HL-60 (cell line): ENCODE data around the gene LMF2.

ENCODE experiments used
- CTCF ChIP-seq: IDR thresholded peaks from one replicate; pipeline ENCODE4 v1.5.1; 2011; ENCODE audit warnings: low read length, control low read depth, inconsistent platforms; ENCODE audit not compliant: insufficient read depth
- POLR2AphosphoS5 ChIP-seq: IDR thresholded peaks from 2 replicates; pipeline ENCODE4 v1.6.1; 2012; ENCODE audit warnings: low read depth

DNA sequence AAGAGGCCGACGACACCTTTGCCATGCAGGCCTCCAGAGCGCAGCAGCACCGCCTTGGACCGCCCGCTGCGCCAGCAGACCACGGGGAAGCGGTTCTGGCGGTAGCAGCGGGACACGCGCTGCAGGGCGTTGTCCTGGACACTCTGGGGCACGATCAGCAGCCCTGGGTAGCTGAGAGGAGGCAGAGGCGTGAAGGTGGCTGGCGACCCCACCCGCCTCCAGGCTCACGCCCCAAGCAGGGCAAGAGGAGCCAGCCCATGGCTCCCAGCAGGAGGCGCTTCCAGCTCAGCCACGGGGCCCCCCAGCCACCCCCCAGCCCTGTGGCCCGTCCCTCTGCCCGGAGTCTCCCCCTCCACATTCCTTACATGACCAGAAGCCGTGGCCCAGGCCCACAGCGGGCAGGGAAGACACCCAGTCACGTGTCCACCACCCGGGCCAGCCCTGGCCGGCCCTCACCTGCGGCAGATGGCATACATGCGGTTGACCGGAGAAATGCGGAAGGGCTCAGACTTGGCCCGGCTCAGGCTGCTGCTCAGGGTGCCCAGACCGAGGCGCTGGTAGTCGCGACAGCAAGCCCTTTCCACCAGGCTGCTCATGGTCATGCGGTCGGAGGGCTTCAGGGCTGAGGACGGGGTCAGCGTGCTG, 47.9 kb downstream of the LMF2 start:
- TF ChIP-seq CTCF (no peak), POLR2AphosphoS5 (no peak)
